Panc1 (cell line): ENCODE data around the gene MAP3K2. TPM values are rescaled to one million over a fixed set of nuclear protein-coding genes. Genes with fewer than 3 reads are reported as not detected.

ENCODE experiments used
- ATAC-seq: fragments of 200-7000 bp; cut with Tn5 transposase; 2 replicates; pipeline ENCODE4 v1.9.1; 2020; ENCODE audit warnings: mild to moderate bottlenecking, moderate library complexity
- BruUV-seq: library from RNA; stranded (reverse); fragments of 400-500 nt; replicated peaks from 2 replicates; lab custom pipeline; 2021; lab: Mats Ljungman, UMichigan
- CTCF ChIA-PET: fragments of 300-600 bp; sonication (Branson Sonifier 250); formaldehyde crosslinking; loops from one replicate; lab custom pipeline; 2022; ENCODE audit warnings: antibody characterized with exemption; lab: Charles Lee
- POLR2A ChIA-PET: fragments of 300-600 bp; sonication (Branson Sonifier 250); formaldehyde crosslinking; loops from one replicate; lab custom pipeline; 2022; ENCODE audit warnings: antibody characterized with exemption; lab: Charles Lee
- DNase-seq: peaks from one replicate; pipeline ENCODE4 v3.0.0-alpha.2; 2010; ENCODE audit warnings: low read depth, low spot score
- H3K27ac ChIP-seq: 2 replicates; pipeline ENCODE4 v1.5.1; 2011; ENCODE audit warnings: mild to moderate bottlenecking, low read length, inconsistent platforms
- H3K27me3 ChIP-seq: fragments of 200-500 bp; sonication (Bioruptor generic); 2 replicates; pipeline ENCODE4 v1.6.0; 2014; ENCODE audit warnings: low read length, inconsistent platforms; ENCODE audit not compliant: control insufficient read depth, insufficient read depth
- H3K36me3 ChIP-seq: fragments of 200-500 bp; sonication (Bioruptor generic); 2 replicates; pipeline ENCODE4 v1.5.1; 2014; ENCODE audit warnings: inconsistent platforms, mild to moderate bottlenecking, low read length, moderate library complexity; ENCODE audit not compliant: control insufficient read depth, insufficient read depth
- H3K4me1 ChIP-seq: 2 replicates; pipeline ENCODE4 v1.5.1; 2011; ENCODE audit warnings: inconsistent platforms, mild to moderate bottlenecking, low read length, moderate library complexity; ENCODE audit not compliant: control insufficient read depth, insufficient read depth
- H3K4me3 ChIP-seq, 2 experiments: 2 replicates each; pipeline ENCODE4 v1.5.1; 2011 to 2012; ENCODE audit warnings: low read depth in 2 of 2, low read length in 2 of 2, mild to moderate bottlenecking in 2 of 2, inconsistent platforms in 1 of 2, moderate library complexity in 1 of 2
- H3K9me3 ChIP-seq: fragments of 200-500 bp; sonication (Bioruptor generic); 2 replicates; pipeline ENCODE4 v1.5.1; 2014; ENCODE audit warnings: low read depth, mild to moderate bottlenecking, inconsistent platforms, low read length, moderate library complexity; ENCODE audit not compliant: control insufficient read depth, insufficient read depth
- POLR2AphosphoS5 ChIP-seq: IDR thresholded peaks from 2 replicates; pipeline ENCODE4 v1.6.1; 2012; ENCODE audit warnings: mild to moderate bottlenecking, low read depth, low read length, moderate library complexity
- SIN3A ChIP-seq: IDR thresholded peaks from 2 replicates; pipeline ENCODE4 v1.6.1; 2012; ENCODE audit warnings: low read depth, mild to moderate bottlenecking, low read length, moderate library complexity, borderline replicate concordance; ENCODE audit not compliant: insufficient read depth
- TCF7L2 ChIP-seq: IDR thresholded peaks from 2 replicates; pipeline ENCODE4 v1.6.1; 2011; ENCODE audit warnings: mild to moderate bottlenecking, low read depth, low read length, inconsistent platforms
- in situ Hi-C: cut with HindIII; loops from 2 replicates; pipeline ENCODE4 v1.10.0; 2016; ENCODE audit warnings: low sequenced_read_pairs, low pct_unique_long_range_greater_than_20kb
- intact Hi-C: fragments of 100-400 bp; cut with micrococcal nuclease; formaldehyde crosslinking; loops from one replicate; pipeline ENCODE4 v1.10.0; 2022; ENCODE audit not compliant: unreplicated experiment
- total RNA-seq: library from RNA; stranded (reverse); gene quantifications from one replicate; pipeline ENCODE4 v1.2.1, GENCODE V29; 2021; ENCODE audit not compliant: unreplicated experiment
- TF ChIP-seq, protein P1 (sequence below): fragments of 450-650 bp; IDR thresholded peaks from 2 replicates; pipeline ENCODE4 v1.5.1; 2017; ENCODE audit warnings: mild to moderate bottlenecking
- TF ChIP-seq, protein P2 (sequence below), 2 experiments: IDR thresholded peaks; 2 replicates each; pipeline ENCODE4 v1.6.1; 2011 to 2012; ENCODE audit warnings: low read depth in 2 of 2, control low read depth in 1 of 2, low read length in 1 of 2, mild to moderate bottlenecking in 1 of 2, moderate library complexity in 1 of 2; ENCODE audit not compliant: insufficient read depth in 1 of 2

Gene MAP3K2
- total RNA-seq, 1 experiment from 2014 or later, result 70.6 TPM

DNA sequence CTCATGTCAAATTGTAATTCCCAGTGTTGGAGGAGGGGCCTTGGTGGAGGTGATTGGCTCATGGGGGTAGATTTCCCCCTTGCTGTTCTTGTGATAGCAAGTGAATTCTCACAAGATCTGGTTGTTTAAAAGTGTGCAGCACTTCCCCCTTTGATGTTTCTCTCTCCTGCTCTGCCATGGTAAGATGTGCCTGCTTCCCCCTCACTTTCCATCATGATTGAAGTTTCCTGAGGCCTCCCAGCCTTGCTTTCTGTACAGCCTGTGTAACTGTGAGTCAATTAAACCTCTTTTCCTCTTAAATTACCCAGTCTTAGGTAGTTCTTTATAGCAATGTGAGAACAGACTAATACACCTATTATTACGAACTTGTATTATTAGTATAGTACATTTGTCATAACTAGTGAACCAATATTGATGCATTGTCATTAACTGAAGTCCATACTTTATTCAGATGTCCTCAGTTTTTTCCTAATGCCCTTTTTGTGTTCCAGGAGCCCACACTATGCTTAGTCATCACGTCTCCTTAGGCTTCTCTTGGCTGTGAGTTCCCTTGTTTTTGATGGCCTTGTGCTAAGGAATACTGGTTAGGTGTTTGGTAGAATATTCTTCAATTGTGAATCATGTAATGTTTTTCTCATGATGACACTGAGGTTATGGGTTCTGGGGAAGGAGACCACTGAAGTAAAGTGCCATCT, 4.5 kb upstream of the MAP3K2 start:
- Histone ChIP-seq H3K9me3 (no peaks in the 10 kb centered on the region), H3K4me1 (peaks cover 17% of the 10 kb centered on the region), H3K27me3 (no peaks in the 10 kb centered on the region), H3K27ac (peak overlapping the region; percentile 14; the same call in 1 of the 2 replicates), H3K4me3 (no peak overlapping the region), H3K36me3 (no peaks in the 10 kb centered on the region)
- BruUV-seq, result no TSS peak
- in situ Hi-C loops, result no loop called here
- ChIA-PET CTCF (no interaction called here), POLR2A (no interaction called here)
- ATAC-seq, result no peak
- DNase-seq, result no peak
- TF ChIP-seq TCF7L2 (0 out of 2 replicates have a peak, but pooled peaks have one; percentile 24), POLR2AphosphoS5 (no peak)
- intact Hi-C loops, result no loop called here

DNA sequence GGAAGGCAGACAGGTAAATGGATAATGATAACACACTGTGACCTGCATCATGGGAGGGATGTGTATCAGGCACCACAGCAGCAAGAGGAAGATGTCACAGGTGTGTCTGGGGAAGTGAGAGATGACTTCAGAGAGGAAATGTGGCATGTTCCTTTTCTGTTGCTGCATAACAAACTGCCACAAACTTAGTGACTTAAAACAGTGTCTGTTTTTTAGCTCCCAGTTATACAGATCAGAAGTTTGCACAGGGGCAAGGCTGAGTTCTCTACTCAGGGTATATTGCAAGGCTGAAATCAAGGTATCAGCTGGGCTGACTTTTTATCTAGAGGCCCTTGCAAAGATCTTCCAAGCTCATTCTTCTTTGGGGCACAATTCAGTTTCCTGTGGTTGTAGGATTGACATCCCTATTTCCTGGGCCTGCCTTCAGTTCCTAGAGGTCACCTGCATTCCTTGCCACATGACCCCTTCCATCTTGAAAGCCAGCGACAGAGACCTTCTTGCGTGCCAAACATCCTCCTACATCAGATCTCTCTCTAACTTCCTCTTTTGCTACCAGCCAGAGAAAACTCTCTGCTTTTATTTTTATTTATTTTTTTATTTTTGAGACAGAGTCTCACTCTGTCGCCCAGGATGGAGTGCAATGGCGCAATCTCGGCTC, 2.1 kb upstream of the MAP3K2 start:
- H3K27me3 ChIP-seq, result no peaks in the 10 kb centered on the region
- BruUV-seq, result no TSS peak
- in situ Hi-C loops (no loop called here), intact Hi-C loops (no loop called here)
- no peak overlapping the region for H3K4me3 ChIP-seq
- ChIA-PET POLR2A (no interaction called here), CTCF (no interaction called here)
- ATAC-seq, result no peak
- DNase-seq, result no peak
- TF ChIP-seq, protein P1, sequence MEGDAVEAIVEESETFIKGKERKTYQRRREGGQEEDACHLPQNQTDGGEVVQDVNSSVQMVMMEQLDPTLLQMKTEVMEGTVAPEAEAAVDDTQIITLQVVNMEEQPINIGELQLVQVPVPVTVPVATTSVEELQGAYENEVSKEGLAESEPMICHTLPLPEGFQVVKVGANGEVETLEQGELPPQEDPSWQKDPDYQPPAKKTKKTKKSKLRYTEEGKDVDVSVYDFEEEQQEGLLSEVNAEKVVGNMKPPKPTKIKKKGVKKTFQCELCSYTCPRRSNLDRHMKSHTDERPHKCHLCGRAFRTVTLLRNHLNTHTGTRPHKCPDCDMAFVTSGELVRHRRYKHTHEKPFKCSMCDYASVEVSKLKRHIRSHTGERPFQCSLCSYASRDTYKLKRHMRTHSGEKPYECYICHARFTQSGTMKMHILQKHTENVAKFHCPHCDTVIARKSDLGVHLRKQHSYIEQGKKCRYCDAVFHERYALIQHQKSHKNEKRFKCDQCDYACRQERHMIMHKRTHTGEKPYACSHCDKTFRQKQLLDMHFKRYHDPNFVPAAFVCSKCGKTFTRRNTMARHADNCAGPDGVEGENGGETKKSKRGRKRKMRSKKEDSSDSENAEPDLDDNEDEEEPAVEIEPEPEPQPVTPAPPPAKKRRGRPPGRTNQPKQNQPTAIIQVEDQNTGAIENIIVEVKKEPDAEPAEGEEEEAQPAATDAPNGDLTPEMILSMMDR, result no peak
- TF ChIP-seq, protein P2, sequence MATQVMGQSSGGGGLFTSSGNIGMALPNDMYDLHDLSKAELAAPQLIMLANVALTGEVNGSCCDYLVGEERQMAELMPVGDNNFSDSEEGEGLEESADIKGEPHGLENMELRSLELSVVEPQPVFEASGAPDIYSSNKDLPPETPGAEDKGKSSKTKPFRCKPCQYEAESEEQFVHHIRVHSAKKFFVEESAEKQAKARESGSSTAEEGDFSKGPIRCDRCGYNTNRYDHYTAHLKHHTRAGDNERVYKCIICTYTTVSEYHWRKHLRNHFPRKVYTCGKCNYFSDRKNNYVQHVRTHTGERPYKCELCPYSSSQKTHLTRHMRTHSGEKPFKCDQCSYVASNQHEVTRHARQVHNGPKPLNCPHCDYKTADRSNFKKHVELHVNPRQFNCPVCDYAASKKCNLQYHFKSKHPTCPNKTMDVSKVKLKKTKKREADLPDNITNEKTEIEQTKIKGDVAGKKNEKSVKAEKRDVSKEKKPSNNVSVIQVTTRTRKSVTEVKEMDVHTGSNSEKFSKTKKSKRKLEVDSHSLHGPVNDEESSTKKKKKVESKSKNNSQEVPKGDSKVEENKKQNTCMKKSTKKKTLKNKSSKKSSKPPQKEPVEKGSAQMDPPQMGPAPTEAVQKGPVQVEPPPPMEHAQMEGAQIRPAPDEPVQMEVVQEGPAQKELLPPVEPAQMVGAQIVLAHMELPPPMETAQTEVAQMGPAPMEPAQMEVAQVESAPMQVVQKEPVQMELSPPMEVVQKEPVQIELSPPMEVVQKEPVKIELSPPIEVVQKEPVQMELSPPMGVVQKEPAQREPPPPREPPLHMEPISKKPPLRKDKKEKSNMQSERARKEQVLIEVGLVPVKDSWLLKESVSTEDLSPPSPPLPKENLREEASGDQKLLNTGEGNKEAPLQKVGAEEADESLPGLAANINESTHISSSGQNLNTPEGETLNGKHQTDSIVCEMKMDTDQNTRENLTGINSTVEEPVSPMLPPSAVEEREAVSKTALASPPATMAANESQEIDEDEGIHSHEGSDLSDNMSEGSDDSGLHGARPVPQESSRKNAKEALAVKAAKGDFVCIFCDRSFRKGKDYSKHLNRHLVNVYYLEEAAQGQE (IDR thresholded peaks at IDR 0.05; ENCODE audit: insufficient read depth in 1 of 2, low read depth in 2 of 2, low read length in 1 of 2), result no peak
- TF ChIP-seq TCF7L2, result no peak
- no peak for TF ChIP-seq SIN3A
- TF ChIP-seq POLR2AphosphoS5, result no peak
- no peaks in the 10 kb centered on the region for H3K9me3 ChIP-seq
- peak overlapping the region; percentile 99 for H3K27ac ChIP-seq
- H3K36me3 ChIP-seq, result no peaks in the 10 kb centered on the region
- peaks cover 29% of the 10 kb centered on the region for H3K4me1 ChIP-seq
